Colon (tissue), 2 donors: ENCODE results near the gene UBE2R2.
"Not testable (repeated sequence)": the region's sequence is repeated elsewhere in the genome, so short reads cannot be mapped to it uniquely, and the experiment has no call there.

Experiments
- FAIRE-seq: peaks from 2 replicates; lab custom pipeline; 2012; peaks lifted over from hg19 to GRCh38; lab: Jason Lieb, UNC
- donor health status: control.
- donor health status: control.

Gene UBE2R2

DNA sequence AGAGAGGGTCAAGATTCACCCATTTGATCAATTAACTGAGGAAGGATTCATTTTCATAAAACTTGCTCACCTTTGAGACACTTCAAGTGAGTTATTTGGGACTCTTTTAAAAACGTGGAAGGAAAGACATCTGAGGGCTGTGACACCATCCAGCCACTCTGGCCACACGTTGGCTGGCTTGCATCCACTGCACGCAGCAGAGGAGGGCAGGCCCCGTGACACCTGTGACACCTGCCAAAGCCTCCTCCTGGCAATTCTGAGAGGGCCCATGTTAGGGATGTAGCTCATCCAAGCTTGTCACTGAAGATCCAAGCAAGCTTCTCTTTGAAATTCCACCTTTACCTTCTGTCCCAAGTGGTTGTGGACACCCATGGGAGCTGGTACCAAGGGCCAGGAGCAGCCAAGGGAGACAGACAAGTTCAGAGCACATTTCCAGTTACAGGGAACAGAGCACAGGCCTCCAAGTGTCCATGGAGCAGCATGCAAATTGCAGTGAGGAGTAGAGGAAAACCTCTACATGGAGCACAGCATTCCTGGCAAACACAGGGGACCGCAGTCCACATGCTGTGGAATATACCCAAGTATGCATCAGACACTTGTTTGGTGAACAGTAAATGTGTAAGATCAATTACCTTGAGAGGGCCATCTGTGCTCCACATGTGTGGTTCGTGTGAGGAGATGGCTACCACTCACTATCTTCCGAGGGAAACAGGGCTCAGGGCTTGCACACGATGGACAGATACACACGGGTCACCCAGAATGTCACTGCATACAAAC lies 16.8 kb upstream of the UBE2R2 start:
- no peak for FAIRE-seq

DNA sequence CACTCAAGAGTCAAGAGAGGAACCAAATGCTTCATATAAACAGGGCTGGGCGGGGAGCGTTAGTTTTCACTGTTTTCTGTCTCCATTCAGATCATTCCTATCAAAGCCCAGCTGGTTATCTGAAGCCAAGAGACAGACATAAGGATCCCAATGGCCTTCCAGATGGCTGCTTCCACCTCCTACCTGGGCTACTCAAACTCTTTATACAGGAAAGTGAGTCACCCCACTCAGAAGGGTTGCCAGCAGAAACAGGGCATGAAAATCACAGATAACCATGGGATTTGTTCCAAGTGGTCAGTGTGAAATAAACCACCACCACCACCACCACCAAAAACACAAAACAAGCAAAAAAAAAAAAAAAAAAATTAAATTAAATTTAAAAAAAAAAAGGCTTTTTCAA lies 16.1 kb upstream of the UBE2R2 start:
- no peak for FAIRE-seq

DNA sequence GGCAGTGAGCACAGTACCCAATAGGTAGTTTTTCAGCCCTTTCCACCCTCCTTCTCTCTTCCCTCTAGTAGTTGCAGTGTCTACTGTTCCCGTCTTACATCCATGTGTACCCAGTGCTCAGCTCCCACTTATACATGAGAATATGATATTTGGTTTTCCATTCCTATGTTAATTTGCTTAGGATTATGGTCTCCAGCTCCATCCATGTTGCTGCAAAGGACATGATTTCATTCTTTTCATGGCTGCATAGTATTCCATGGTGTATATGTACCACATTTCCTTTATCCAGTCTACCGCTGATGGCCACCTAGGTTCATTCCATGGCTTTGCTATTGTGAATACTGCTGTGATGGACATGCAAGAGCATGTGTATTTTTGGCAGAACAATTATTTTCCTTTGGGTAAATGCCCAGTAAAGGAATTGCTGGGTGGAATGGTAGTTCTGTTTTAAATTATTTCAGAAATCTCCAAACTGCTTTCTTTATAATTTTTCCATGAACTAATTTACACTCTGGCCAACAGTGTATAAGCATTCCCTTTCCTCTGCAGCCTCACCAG lies 14.9 kb upstream of the UBE2R2 start:
- not testable (repeated sequence) for FAIRE-seq

DNA sequence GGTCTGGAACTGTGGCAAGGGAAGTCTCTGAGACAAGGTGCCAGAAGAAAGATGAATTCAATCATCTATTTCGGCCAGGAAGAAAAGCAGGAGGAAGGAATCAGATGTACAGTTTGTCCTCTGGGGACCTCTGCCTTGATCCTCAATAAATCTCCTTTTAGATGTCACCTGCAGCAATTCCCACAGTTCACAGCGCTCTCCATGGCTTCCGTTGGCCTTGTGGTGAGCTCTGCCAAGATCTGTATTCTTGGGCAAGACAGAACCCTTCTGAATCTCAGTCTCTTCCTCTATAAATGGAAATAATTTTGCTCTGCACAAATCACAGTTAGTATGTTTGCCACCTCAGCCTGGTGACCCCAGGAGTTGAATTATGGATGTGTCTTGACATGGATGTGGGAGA lies 12.8 kb upstream of the UBE2R2 start:
- not testable (repeated sequence) for FAIRE-seq

DNA sequence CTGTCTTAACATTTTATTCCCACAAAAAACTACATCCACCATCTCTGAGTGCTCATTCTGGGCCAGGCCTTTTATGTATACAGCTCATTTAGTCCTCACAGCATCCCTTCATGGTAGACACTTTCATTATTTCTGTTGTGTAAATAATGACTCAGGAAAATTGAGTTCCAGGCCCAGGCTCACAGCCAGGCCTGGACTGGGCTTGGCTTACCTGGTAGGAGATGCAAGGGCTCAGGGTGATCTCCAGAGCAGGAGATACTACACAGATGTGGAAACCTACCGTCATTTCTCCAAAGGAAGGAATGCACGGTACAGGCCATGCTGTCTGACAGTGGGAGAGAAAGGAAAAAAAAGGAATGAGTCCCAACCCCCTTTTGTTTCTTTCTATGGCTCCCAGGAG lies 9.8 kb upstream of the UBE2R2 start:
- FAIRE-seq = not testable (repeated sequence)

DNA sequence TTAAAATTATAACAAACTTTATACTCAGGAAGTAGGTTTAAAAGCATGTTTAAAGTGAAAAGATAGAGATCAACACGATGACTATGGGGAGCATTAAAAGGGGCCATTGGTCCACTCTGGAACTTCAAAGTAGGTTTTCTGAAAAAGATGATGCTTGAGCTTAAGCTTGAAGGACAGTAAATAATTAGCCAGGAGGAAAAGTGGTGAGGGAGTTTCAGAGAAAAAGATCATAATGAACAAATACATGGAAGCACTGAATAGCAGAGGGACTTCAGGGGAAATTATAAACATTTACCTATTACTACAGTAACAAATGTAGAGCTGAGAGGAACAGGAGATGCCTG lies 8.0 kb upstream of the UBE2R2 start:
- not testable (repeated sequence) for FAIRE-seq

DNA sequence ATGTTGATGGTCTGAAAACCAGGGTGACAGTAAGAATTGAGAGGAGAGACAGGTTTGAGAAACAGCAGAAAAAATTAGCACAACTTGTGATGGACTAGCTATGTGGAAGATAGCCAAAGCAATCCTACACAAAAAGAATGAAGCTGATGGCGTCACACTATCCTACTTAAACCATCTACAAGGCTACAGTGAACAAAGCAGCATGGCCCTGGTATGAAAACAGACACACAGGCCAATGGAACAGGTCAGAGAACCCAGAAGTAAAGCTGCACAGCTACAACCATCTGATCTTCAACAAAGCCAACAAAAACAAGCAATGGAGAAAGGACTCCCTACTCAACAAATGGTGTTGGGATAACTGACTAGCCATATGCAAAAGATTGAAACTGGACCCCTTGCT lies 7.5 kb upstream of the UBE2R2 start:
- FAIRE-seq = no peak

DNA sequence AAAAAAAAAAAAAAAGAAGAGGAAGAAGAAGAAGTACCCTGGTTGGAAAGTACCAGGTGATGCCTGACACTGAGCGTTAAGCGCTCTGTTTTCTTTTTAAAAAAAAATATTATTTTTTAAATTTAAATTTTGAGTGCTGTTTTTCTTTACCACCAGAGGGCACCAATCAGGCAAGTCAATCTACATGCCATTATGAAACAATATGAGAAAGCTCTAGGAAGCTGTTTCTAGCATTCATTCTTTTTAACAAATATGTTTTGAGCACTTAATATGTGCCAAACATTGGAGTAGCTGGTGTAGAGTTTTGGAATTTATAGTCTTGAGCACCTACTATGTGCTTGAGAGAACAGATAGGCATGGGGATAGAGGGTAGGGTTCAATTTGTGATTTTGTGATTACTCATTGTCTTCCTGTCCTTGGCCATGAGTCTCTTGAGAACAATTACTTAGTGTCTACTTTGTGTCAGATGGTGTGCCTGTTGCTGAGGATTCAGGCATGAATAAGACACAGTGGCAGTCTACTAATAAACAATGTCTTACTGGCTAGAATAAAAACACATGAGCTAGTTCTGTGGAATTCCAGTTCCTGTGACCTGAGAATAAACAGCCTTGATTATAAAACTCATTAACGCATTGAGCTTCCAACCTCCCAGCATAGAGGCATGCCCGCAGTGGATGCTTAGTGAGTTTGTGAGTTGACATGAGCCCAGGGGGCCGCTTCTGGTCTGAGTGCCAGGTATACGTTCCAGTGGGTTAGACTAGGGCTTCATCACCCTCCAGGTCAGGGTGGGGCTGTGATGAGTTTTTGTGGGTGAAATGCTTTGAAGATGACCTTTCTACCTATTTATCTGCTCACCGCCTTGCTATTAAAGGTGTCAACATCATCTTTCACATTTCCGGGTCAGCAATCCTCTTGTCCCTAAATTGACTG lies 3.0 kb upstream of the UBE2R2 start:
- FAIRE-seq = peak; percentile 61

DNA sequence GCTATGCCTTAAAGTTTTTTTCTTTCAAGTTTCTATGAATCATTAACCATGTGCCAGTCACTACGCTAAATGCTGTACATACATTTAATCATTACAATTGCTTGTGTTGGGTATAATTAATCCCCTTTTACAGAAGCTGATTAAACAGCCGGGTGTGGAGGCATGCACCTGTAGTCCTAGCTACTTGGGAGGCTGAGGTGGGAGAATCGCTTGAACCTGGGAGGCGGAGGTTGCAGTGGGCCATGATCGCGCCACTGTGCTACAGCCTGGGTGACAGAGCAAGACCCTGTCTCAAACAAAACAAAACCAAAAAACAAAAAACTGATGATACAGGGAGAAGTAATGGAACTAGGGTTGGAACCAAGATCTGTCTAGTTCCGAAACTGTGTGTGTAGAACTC lies 1.2 kb upstream of the UBE2R2 start:
- no peak for FAIRE-seq

DNA sequence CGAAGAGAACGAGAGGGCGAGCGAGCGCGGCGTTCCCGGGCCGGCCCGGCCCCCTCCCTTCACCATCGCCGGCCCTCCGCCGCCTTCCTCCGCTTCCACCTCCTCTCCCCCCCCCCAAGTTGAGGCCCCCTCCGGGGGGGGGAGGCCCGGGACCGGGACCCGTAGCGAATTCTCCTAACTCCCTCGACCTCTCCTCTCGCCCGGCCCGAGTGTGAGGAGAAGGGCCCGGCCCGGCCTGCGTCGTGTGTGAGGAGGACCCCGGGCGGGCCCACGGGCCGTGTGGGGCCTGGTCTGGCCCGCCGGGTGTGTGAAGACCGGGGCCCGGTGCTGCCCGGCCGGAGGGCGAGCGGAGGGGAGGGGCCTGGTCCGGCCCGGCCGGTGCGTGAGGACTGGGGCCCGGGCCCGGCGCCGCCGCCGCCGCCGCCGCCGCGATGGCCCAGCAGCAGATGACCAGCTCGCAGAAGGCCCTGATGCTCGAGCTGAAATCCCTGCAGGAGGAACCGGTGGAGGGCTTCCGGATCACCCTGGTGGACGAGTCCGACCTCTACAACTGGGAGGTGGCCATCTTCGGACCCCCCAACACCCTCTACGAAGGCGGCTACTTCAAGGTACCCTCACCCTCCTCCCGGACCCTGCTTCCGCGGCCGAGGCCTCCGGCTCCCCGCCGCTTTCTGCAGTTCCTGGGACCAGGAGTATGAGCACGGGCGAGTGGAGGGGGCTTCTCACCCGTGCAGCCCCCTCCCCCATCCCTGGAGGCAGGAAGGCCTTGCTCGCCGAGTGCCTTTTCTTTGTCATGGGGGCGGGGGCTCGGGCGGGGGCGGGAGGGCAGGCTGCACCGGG lies 587 bp downstream of the UBE2R2 start:
- FAIRE-seq = no peak

DNA sequence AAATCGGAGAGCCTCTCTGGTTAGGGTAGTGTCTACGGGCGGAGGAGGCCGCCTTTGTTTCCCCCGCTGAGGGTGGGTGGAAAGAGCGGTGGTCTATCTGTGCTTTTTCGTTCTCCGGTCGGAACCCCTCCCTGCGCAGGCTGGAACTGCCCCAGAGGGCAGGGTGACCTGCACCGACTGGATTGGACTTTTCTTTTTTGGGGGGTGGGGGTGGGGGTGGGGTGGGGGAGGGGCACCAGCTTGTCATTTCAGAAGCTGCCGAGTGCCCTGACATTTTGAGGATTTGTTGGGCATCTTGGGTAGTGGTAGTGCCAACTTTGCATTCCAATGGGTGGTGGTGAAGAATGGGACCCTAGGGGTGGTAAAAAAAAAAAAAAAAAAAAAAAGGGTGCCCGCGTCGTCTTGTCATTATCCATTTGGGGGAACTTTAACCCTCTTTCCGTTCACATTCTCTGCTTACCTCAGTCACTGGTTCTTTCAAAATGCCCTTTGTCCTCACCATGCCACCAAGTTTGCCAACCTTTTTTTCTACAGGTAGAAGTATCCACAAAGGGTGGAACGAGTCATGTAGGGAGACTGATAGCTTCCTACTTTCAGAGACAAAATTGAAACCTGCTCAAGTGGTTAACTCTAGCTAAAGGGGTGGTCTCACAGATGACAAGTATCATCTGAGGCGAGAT lies 1.3 kb downstream of the UBE2R2 start:
- FAIRE-seq = no peak

DNA sequence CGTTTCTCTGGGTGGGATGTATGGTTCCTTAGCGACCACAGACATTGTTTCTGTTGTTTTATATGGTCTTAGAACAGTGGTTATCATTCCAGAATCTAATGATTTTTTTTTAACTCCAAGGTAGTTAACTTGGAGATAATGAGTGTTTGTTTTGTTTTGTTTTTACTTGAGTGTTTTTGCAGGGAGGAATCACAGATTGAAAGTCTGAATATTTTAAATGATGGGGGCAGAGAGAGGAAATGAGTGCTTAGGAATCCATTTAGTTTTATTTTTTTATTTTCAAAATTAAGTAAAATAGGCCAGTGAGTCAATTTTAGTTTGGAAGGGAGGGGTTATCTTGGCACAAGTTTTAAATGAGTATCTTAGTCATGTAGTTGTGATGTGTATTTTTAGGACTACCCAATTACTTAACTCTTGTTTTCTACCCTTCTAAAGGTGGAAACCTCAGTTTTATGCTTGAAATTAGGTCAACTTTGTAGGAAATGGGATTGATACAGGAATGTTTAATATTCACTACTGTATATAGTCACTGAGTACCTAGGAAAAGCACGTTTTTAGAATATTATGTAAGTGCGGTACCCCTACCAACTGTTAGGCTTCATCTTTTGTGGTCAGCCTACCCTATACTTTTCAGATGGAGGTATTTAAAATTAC lies 2.0 kb downstream of the UBE2R2 start:
- FAIRE-seq = no peak

DNA sequence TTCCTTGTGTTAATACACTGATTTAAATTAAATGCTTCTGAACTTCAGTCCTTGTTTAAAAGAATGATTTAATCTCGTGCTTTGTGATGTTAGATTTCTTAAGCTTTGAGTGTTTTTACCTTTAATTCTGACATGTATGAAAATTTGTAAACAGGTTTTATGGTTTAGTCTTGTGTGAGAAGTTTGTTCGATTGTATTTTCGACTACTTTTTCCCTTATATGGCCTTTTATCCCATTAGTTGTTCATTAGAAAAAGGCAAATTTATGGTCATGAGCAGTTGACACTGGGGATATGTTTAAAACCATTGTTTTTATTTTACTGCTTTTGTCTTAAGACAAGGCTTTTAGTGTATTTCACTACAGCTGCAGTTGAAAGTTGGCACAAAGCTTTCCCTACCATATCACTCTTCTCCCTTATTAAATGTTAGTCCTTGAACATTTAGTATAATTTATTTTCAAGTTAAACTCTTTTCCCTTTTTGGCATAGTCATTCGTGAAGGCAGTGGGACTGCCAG lies 3.3 kb downstream of the UBE2R2 start:
- no peak for FAIRE-seq

DNA sequence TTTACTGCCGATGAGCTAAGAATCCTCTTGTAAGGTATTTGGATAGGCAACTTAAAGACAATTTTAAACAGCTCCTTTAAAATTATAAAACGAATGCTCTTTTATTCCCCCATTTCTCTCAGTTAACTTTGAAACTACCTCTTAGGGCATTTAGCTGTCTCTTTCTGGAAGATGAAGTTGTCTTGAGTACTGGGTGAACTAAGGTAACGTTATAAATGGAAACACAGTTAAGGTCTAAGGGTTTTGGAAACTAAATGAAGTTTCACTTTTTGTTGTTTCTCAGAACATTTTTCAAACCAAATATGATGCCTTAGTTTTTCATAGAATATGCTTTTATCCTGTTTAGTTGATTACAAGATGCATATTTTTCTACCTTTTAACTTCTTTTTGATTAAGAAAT lies 6.8 kb downstream of the UBE2R2 start:
- FAIRE-seq = no peak

DNA sequence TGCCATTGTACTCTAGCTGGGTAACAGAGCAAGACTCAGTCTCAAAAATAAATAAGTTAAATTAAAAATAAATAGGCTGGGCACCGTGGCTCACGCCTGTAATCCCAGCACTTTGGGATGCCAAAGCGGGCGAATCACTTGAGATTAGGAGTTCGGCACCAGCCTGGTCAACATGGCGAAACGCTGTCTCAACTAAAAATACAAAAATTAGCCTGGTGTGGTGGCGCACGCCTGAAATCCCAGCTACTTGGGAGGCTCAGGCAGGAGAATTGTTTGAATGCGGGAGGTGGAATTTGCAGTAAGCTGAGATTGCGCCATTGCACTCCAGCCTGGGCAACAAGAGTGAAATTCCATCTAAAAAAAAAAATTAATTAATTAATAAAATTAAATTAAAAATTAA lies 10.3 kb downstream of the UBE2R2 start:
- not testable (repeated sequence) for FAIRE-seq

DNA sequence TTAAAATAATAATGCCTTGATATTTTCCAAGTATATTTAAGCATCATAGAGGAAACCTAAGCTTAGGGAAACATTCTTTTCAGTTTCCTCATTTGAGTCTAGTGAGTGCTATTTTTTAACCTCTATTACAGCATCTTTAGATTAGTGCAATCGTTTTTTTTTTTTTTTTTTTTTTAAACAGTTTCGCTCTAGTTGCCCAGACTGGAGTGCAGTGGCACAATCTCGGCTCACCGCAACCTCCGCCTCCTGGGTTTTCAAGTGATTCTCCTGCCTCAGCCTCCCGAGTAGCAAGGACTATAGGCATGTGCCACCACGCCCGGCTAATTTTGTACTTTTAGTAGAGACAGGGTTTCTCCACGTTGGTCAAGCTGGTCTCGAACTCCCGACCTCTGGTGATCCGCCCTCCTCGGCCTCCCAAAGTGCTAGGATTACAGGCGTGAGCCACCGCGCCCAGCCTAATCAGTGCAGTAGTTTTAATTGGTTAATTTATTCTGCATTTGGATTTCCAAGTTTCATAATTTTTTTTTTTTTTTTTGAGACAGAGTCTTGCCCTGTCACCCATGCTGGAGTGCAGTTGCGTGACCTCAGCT lies 12.8 kb downstream of the UBE2R2 start:
- FAIRE-seq = not testable (repeated sequence)

DNA sequence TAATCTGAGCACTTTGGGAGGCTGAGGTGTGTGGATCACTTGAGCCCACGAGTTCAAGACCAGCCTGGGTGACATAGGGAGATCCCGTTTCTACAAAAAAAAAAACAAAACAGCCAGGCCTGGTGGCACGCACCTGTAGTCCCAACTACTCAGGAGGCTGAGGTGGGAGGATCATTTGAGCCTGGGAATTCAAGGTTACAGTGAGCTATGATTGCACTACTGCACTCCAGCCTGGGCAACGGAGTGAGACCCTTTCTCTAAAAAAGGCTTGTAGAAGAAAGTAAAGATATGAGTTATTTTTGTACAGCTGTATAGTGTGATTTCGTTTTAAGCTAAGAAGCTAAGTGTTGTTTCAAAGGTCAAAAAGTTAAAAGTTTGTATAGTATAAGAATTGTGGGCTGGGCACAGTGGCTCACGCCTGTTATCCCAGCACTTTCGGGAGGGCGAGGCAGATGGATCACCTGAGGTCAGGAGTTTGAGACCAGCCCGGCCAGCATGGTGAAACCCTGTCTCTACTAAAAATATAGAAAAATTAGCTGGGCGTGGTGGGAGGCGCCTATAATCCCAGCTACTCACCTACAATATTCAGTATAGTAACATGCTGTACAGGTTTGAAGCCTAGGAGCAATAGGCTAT lies 18.8 kb downstream of the UBE2R2 start:
- no peak for FAIRE-seq

DNA sequence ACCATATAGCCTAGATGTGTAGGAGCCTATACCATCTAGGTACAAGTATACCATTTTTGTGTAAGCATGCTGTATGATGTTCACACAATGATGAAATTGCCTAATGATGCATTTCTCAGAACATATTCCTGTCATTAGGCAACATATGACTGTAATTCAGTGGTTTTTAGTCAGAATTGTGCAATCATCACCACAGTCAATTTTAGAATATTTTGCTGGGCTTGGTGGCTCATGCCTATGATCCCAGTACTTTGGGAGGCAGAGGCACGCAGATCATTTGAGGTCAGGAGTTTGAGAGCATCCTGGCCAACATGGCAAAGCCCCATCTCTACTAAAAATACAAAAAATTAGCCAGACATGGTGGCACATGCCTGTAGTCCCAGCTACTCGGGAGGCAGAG lies 19.3 kb downstream of the UBE2R2 start:
- FAIRE-seq = not testable (repeated sequence)

DNA sequence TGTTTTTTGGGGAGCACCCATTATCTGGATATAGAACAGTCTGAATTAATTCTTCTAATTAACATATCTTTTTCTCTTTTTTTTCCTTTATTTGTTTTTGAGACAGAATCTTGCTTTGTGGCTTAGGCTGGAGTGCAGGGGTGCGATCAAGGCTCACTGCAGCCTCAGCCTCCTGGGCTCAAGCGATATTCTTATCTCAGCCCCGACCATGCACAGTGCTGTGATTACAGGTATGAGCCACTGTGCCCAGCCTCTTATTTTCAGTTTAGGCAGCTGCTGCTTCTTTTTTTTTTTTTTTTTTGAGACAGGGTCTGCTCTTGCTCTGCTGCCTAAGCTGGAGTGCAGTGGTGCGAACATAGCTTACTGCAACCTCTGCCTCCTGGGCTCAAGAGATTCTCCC lies 20.2 kb downstream of the UBE2R2 start:
- FAIRE-seq = no peak

DNA sequence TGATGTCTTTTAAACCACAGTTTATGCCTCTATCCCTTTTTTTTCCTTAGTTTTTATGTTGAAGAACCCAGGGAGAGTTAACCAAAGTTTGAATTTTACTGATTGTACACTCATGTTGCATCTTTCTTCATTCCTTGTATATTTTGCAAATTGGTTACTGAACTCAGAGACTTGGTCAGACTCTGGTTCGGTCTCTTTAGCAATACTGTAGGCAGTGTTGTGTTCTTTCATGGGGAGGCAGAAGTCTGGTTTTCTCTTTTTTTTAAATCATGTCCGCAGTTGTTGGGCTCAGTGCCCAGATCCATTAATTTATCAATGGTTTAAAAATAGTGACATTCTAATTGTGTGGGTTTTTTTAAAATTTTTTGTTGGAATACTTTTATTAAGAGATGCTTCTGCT lies 23.4 kb downstream of the UBE2R2 start:
- FAIRE-seq = no peak
